H9 (cell line): Measurements from ENCODE around the gene MBLAC1. TPM values are rescaled to one million over a fixed set of nuclear protein-coding genes. Genes with fewer than 3 reads are reported as not detected.

Experiments used
- DNase-seq: peaks from one replicate; pipeline ENCODE4 v3.0.0-alpha.2; 2017
- H2AFZ ChIP-seq: one replicate; pipeline ENCODE4 v1.6.1; 2013; ENCODE audit warnings: mild to moderate bottlenecking, low read length, control low read depth, moderate library complexity
- H2AK5ac ChIP-seq: 2 replicates; pipeline ENCODE4 v1.6.1; 2013; ENCODE audit warnings: low read length, control low read depth, mixed read lengths; ENCODE audit not compliant: insufficient read length
- H2BK120ac ChIP-seq: one replicate; pipeline ENCODE4 v1.6.1; 2013; ENCODE audit warnings: low read depth, mild to moderate bottlenecking, low read length, control low read depth, inconsistent platforms; ENCODE audit not compliant: poor library complexity, severe bottlenecking
- H2BK12ac ChIP-seq: 2 replicates; pipeline ENCODE4 v1.6.1; 2013; ENCODE audit warnings: low read length, control low read depth, mixed read lengths, low read depth; ENCODE audit not compliant: insufficient read length
- H2BK15ac ChIP-seq: 2 replicates; pipeline ENCODE4 v1.6.1; 2013; ENCODE audit warnings: low read depth, low read length, control low read depth
- H2BK20ac ChIP-seq: one replicate; pipeline ENCODE4 v1.6.1; 2013; ENCODE audit warnings: low read depth, mild to moderate bottlenecking, low read length, control low read depth, inconsistent platforms; ENCODE audit not compliant: poor library complexity, severe bottlenecking
- H2BK5ac ChIP-seq: 2 replicates; pipeline ENCODE4 v1.6.1; 2013; ENCODE audit warnings: low read length, control low read depth, mixed read lengths; ENCODE audit not compliant: insufficient read length
- H3K14ac ChIP-seq: 2 replicates; pipeline ENCODE4 v1.6.1; 2013; ENCODE audit warnings: low read length, control low read depth; ENCODE audit not compliant: insufficient read depth
- H3K18ac ChIP-seq: 2 replicates; pipeline ENCODE4 v1.6.1; 2013; ENCODE audit warnings: low read depth, mild to moderate bottlenecking, mixed read lengths, low read length, control low read depth; ENCODE audit not compliant: insufficient read length
- H3K23ac ChIP-seq: 2 replicates; pipeline ENCODE4 v1.6.1; 2013; ENCODE audit warnings: low read length, control low read depth, mixed read lengths, low read depth; ENCODE audit not compliant: insufficient read length
- H3K23me2 ChIP-seq: 2 replicates; pipeline ENCODE4 v1.6.1; 2013; ENCODE audit warnings: low read depth, mild to moderate bottlenecking, mixed read lengths, low read length, control low read depth; ENCODE audit not compliant: insufficient read length, poor library complexity, severe bottlenecking
- H3K27ac ChIP-seq: 2 replicates; pipeline ENCODE4 v1.5.1; 2013; ENCODE audit warnings: low read length, control low read depth, mixed read lengths, low read depth; ENCODE audit not compliant: insufficient read length
- H3K27me3 ChIP-seq: 2 replicates; pipeline ENCODE4 v1.6.1; 2013; ENCODE audit warnings: low read length, control low read depth, inconsistent platforms; ENCODE audit not compliant: insufficient read depth
- H3K4ac ChIP-seq: 2 replicates; pipeline ENCODE4 v1.6.1; 2013; ENCODE audit warnings: low read depth, mild to moderate bottlenecking, control low read depth, inconsistent platforms, low read length, moderate library complexity
- H3K4me1 ChIP-seq: 2 replicates; pipeline ENCODE4 v1.6.1; 2013; ENCODE audit warnings: low read length, control low read depth, inconsistent platforms; ENCODE audit not compliant: insufficient read depth
- H3K4me2 ChIP-seq: 2 replicates; pipeline ENCODE4 v1.6.1; 2013; ENCODE audit warnings: low read length, control low read depth, mixed read lengths; ENCODE audit not compliant: insufficient read length, insufficient read depth
- H3K56ac ChIP-seq: 2 replicates; pipeline ENCODE4 v1.6.1; 2013; ENCODE audit warnings: low read depth, mild to moderate bottlenecking, mixed read lengths, low read length, control low read depth; ENCODE audit not compliant: insufficient read length
- H3K79me1 ChIP-seq: 2 replicates; pipeline ENCODE4 v1.6.1; 2013; ENCODE audit warnings: low read depth, mild to moderate bottlenecking, moderate library complexity, low read length, control low read depth, inconsistent platforms; ENCODE audit not compliant: insufficient read depth, poor library complexity, severe bottlenecking
- H3K79me2 ChIP-seq: 2 replicates; pipeline ENCODE4 v1.6.1; 2013; ENCODE audit warnings: low read length, control low read depth, inconsistent platforms; ENCODE audit not compliant: insufficient read depth
- H3K9ac ChIP-seq: 2 replicates; pipeline ENCODE4 v1.6.1; 2013; ENCODE audit warnings: low read length, control low read depth, mixed read lengths; ENCODE audit not compliant: insufficient read length; ENCODE audit errors: extremely low read depth
- H3K9me3 ChIP-seq: one replicate; pipeline ENCODE4 v1.6.1; 2013; ENCODE audit warnings: low read depth, low read length, inconsistent platforms; ENCODE audit not compliant: control insufficient read depth
- H3T11ph ChIP-seq: one replicate; pipeline ENCODE4 v1.6.1; 2013; ENCODE audit warnings: mild to moderate bottlenecking, low read length, control low read depth, inconsistent platforms
- H4K20me1 ChIP-seq: one replicate; pipeline ENCODE4 v1.6.1; 2013; ENCODE audit not compliant: control insufficient read depth, insufficient read length, insufficient read depth
- H4K5ac ChIP-seq: 2 replicates; pipeline ENCODE4 v1.6.1; 2013; ENCODE audit warnings: low read depth, mild to moderate bottlenecking, mixed read lengths, low read length, control low read depth; ENCODE audit not compliant: insufficient read length
- H4K8ac ChIP-seq: replicated peaks from 2 replicates; pipeline ENCODE4 v1.6.1; 2013; ENCODE audit warnings: low read length, control low read depth, mixed read lengths, low read depth; ENCODE audit not compliant: insufficient read length
- H4K91ac ChIP-seq: 2 replicates; pipeline ENCODE4 v1.6.1; 2013; ENCODE audit warnings: low read depth, mild to moderate bottlenecking, moderate library complexity, mixed read lengths, low read length, control low read depth; ENCODE audit not compliant: insufficient read length
- H3K27ac Mint-ChIP-seq, 3 experiments: 2 replicates in 2 of 3; 3 replicates in 1 of 3; pipeline ENCODE4 v1.8.0; 2020 to 2021; ENCODE audit warnings: mixed read lengths in 3 of 3, mild to moderate bottlenecking in 1 of 3, moderate library complexity in 1 of 3
- H3K27me3 Mint-ChIP-seq: 2 replicates; pipeline ENCODE4 v1.8.0; 2021; ENCODE audit warnings: low read depth, mild to moderate bottlenecking, moderate library complexity, mixed read lengths
- H3K36me3 Mint-ChIP-seq, 3 experiments: 2 replicates in 2 of 3; 3 replicates in 1 of 3; pipeline ENCODE4 v1.8.0; 2020 to 2021; ENCODE audit warnings: low read depth in 3 of 3, mixed read lengths in 3 of 3; ENCODE audit not compliant: insufficient read depth in 1 of 3
- H3K4me1 Mint-ChIP-seq, 2 experiments: 2 replicates each; pipeline ENCODE4 v1.8.0; 2020; ENCODE audit warnings: mixed read lengths in 2 of 2
- H3K4me3 Mint-ChIP-seq, 2 experiments: 2 replicates in 1 of 2; 3 replicates in 1 of 2; pipeline ENCODE4 v1.8.0; 2020 to 2021; ENCODE audit warnings: mild to moderate bottlenecking in 2 of 2, mixed read lengths in 2 of 2, moderate library complexity in 1 of 2
- H3K9me3 Mint-ChIP-seq, 2 experiments: 2 replicates in 1 of 2; 3 replicates in 1 of 2; pipeline ENCODE4 v1.8.0; 2020; ENCODE audit warnings: mild to moderate bottlenecking in 2 of 2, mixed read lengths in 2 of 2, moderate library complexity in 1 of 2
- CTCF ChIP-seq: fragments of 200-600 bp; sonication (generic); conservative IDR thresholded peaks from 3 replicates; pipeline ENCODE4 v1.8.0; 2021; ENCODE audit warnings: antibody characterized with exemption, mild to moderate bottlenecking
- WGBS: extraction: QIAGEN DNeasy Blood & Tissue Kit; methylation state at CpG from one replicate; pipeline ENCODE4 v1.1.7; 2013; ENCODE audit warnings: missing lambda C conversion rate, low lambda C conversion rate, mixed read lengths; ENCODE audit not compliant: insufficient read length; ENCODE audit errors: extremely low coverage; 5-methylcytosine and 5-hydroxymethylcytosine counted together
- total RNA-seq: library from RNA; stranded (reverse); gene quantifications from 2 replicates; pipeline ENCODE4 v1.2.1, GENCODE V29; 2021

Gene MBLAC1
- total RNA-seq, 1 experiment from 2014 or later = 1.9 TPM

- no peaks in the 10 kb centered on the region for H3K23me2 ChIP-seq
- Mint-ChIP-seq H3K36me3 (no peaks in the 10 kb centered on the region; a peak in 2 of 7 replicates), H3K4me1 (peaks cover 10 to 12% of the 10 kb centered on the region in 2 experiments), H3K27me3 (peaks cover 4% of the 10 kb centered on the region; the same call in 1 of the 2 replicates), H3K9me3 (no peaks in the 10 kb centered on the region), H3K27ac (no peak overlapping the region), H3K4me3 (no peak overlapping the region)
- TF ChIP-seq CTCF = no peak
- no peaks in the 10 kb centered on the region for H4K20me1 ChIP-seq
- no peak overlapping the region for H4K8ac ChIP-seq
- no peaks in the 10 kb centered on the region for H3K4me1 ChIP-seq
- H2BK20ac ChIP-seq = no peak overlapping the region
- H3K27ac ChIP-seq = no peak overlapping the region
- H2BK120ac ChIP-seq = no peak overlapping the region
- no peak overlapping the region for H3K4me2 ChIP-seq
- H3K14ac ChIP-seq = no peak overlapping the region
- H2AK5ac ChIP-seq = no peak overlapping the region
- no peak overlapping the region for H3K4ac ChIP-seq
- no peak overlapping the region for H3T11ph ChIP-seq
- no peak overlapping the region for H3K9ac ChIP-seq
- H3K18ac ChIP-seq = no peak overlapping the region
- H4K5ac ChIP-seq = no peak overlapping the region
- no peak overlapping the region for H2BK5ac ChIP-seq
- H2BK12ac ChIP-seq = no peak overlapping the region
- no peaks in the 10 kb centered on the region for H3K79me2 ChIP-seq
- H4K91ac ChIP-seq = no peak overlapping the region
- H3K79me1 ChIP-seq = no peaks in the 10 kb centered on the region
- WGBS = no CpG with 5 or more reads among the region's 3 CpGs
- no peak for DNase-seq
- no peaks in the 10 kb centered on the region for H3K27me3 ChIP-seq
- no peak overlapping the region for H3K23ac ChIP-seq
- no peak overlapping the region for H2AFZ ChIP-seq
- H2BK15ac ChIP-seq = no peak overlapping the region
- H3K9me3 ChIP-seq = no peaks in the 10 kb centered on the region
- H3K56ac ChIP-seq = no peak overlapping the region
Observed at GRCh38 chr7:100141555-100141949, 14.8 kb downstream of the MBLAC1 start.
